ENCODE results near the gene TMEM156.

TMEM156 gene, protein sequence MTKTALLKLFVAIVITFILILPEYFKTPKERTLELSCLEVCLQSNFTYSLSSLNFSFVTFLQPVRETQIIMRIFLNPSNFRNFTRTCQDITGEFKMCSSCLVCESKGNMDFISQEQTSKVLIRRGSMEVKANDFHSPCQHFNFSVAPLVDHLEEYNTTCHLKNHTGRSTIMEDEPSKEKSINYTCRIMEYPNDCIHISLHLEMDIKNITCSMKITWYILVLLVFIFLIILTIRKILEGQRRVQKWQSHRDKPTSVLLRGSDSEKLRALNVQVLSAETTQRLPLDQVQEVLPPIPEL

DNA sequence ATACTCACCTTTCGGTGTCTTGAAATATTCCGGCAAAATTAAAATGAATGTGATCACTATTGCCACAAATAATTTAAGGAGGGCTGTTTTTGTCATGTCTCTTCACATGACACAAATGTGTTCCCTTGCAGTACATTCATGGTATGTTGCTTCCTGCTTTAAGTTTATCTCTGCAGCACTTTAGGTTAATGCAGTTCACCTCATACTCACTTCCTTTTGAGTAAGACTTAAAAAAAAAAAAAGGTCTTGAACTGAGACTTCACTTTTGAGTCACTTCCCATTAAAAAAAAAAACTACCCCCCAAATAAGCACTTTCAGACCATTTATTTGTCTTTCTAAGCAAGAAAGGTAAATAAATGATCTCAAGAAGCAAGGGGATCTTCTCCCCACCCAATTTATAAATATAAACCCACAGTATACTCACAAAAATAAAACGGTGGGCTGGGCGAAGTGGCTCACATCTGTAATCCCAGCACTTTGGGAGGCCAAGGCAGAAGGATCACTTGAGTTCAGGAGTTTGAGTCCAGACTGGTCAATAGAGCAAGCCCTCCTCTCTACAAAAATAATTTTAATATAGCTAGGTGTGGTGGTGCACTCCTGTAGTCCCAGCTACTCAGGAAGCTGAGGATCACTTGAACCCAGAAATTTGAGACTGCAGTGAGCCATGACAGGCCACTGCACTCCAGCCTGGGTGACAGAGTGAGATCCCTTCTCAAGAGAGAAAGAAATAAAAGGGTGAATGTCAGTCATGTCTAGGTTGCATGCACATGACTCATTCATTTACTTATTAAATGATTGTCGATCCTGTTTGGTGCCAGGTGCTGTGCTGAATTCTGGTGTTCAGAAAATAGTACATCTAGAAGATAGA, at the start of gene TMEM156:
Gene TMEM156, minus strand, starts transcription at position 192 of the 868 bp plus-strand sequence. Its CDS starts 96 bp downstream, at position 96.
- DNase-seq (ENCODE audit: low read depth) = no peak

DNA sequence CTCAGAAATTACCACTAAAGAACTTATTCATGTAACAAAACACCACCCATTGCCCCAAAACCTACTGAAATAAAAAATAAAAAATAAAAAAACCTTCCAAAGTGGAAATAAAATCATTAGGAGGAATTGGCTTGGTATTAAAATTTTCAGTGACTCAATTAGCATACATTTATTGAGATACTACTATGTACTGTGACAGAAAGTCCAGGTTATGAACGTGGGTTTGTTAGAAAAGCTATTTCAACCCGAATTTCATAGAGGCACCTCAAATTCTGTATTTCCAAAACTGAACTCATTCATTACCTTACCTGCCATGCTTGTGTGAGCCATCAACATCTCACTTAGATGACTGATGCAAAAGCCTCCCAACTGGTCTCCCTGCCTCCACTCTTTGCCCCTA, 46.6 kb upstream of the TMEM156 start:
- no peak for DNase-seq (ENCODE audit: low read depth)

DNA sequence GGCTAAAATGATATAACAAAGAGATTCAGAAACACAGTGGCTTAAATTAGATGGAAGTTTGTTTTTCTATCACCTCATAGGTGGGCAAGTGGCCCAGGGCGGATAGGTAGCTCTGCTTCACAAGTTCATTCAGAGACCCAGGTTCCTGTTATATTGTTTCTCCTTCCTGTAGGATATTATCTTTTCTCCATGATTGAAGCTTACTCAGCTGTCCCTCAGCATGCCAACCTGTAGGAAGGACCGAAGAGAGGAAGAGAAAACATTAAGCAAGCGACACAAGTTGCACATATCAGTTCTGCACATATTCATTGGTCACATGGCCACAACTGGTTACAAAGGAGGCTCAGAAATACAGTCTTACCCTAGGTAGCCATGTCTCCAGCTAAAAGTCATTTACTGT, 36.7 kb upstream of the TMEM156 start:
- no peak for DNase-seq (ENCODE audit: low read depth)

DNA sequence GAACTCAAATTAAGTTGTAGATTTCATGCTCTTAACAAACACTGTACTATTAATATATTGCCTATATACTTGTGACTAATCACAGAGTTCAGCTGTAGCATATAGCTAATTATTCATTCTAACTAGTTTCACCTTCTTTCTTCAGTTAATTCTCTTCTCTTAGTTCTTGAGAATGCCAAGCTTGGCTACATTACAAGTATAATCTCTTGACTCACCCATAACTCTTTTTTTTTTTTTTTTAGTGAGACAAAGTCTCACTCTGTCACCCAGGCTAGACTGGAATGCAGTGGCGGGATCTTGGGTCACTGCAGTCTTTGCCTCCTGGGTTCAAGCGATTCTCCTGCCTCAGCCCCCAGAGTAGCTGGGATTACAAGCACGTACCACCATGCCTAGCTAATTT, 35.2 kb upstream of the TMEM156 start:
- DNase-seq (ENCODE audit: low read depth) = no peak

DNA sequence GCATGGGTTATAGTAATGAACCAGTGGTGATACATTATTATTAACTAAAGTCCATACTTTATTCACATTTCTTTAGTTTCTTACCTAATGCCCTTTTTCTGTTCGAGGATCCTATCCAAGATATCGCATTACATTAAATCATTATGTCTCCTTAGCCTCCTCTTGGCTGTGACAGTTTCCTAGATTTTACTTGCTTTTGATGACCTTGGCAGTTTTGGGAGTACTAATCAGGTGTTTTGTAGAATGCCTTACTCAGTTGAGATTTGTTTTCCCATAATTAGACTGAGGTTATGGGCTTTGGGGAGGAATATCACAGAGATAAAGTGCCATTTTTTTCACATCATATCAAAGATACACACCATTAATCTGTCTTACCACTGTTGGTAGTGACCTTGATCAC, 34.8 kb upstream of the TMEM156 start:
- no peak for DNase-seq (ENCODE audit: low read depth)

DNA sequence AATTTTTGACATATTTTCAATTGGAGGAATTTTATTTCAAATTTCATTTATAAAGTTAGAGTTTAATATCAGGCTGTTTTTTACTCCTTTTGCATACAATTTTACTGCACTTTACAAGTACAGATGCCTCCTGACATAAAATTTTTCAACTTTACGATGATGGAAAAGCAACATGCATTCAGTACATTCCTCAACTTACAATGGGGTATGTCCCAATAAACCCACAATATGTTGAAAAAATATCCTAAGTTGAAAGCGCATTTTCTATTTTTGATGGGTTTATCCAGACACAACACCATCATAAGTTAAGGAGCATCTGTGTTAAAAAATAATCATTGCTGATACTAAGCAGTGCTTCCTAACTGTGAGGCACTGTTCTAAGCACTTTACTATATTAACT, 34.2 kb upstream of the TMEM156 start:
- no peak for DNase-seq (ENCODE audit: low read depth)

DNA sequence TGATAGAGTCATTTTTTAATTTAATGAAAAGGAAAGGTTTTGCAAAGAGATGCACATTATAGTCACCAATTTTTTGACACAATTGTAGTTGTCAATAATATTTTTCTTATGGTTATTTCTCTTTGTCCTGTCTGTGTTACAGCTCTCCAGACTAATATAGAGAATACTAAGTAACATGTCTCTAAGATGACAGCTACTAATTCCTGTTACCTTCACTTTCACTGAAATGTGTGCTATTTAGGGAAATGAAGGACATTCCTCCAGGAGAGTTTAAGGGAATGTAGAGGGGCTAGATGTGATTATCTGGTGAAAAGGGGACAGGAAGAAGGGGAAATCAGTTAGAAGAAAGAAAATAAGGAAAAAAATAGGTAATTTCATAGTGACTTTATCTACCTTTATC, 31.2 kb upstream of the TMEM156 start:
- no peak for DNase-seq (ENCODE audit: low read depth)

DNA sequence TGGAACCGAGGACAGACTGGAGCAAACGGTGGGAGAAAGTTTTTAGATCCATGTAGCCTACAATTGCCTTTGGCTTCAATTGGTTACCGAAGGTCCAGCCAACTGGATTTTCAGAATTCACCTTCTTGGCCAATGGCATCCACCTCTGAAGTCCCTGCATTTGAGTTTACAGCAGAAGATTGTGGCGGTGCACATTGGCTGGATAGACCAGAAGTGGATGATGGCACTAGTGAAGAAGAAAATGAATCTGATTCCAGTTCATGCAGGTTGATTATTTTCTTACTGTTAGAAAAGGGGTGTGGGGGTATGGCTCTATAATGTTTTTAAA, 30.5 kb upstream of the TMEM156 start:
- DNase-seq (ENCODE audit: low read depth) = no peak

DNA sequence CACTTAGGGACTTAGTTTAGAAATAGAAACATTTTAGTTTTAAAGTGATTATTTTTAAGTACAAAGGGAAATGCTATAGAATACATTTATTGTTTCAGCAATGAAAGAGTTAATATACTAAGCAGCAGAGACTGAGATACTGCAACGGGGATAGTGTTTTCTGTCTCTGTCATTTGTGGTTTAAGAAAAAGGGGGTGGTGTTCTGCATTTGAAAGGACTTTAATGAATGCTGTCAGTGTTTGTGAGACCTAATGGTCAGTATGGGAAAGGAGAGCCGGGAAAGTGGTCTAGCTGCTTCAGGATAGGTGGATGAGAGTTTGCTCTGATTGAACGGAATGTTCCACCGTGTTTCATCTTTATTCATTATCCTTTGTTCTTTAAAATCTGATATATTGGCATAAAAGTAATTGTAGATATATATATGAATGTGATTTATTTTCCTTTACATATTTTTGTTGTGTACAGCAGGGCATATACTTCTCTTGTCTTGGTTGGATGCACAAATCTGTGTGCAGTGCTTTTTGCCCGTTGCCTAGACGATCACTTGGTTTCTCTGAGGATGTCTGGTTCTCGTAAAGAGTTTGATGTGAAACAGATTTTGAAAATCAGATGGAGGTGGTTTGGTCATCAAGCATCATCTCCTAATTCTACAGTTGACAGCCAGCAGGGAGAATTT, 30.0 kb upstream of the TMEM156 start, which contains the start of gene KLHL5:
Gene KLHL5, plus strand, starts transcription at position 139 of the 676 bp plus-strand sequence. Its CDS starts 421 bp downstream, at position 560.
- no peak for DNase-seq (ENCODE audit: low read depth)

DNA sequence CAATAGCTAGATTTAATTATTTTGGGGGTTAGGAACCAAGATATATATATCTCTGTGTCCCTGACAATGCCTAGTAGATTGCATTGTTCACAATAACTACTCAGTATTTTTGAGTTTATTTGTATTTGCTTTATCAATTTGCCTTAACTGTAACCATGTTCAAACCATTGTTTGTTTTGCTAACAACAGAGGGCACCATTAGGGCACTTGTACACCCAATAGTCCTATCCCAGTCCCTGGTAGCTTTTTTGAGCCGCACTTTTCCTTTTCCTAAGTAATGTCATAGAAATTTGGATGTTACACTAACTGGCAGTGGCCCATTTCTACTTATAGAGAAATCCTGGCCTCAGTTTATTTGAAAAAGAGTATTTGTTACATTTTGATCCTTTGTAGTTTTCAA, 29.2 kb upstream of the TMEM156 start:
- no peak for DNase-seq (ENCODE audit: low read depth)

DNA sequence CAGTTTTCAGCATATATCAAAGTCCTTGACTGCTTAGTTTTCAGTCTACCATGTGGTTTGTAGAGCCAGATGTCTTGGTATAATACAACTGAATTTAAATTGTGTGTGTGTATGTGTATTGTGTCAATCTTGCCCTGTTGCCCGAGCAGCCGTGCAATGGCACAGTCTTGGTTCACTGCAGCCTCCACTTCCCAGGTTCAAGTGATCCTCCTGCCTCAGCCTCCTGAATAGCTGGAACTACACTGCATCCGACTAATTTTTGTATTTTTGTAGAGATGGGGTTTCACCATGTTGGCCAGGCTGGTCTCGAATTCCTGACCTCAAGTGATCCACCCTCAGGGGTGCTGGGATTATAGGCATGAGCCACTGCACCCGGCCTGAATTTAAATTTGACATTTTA, 23.8 kb upstream of the TMEM156 start:
- no peak for DNase-seq (ENCODE audit: low read depth)

DNA sequence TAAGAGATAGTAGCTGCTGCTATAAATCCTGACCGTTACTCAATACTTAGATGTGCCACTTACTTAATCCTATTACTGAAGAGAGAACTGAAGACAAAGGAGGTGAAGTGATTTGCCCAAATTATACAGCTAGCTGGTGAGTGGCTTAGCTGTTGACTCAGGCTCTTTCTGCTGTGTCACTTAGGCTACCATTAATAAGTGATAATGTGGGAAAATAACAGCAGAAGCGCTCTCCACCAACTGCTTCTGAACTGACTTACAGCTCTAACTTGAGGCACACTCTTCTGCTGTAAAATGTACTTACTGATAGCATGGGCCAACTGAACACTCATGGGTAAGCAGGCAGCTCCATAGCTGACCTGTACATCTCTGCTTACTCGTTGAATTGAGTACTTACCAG, 22.3 kb upstream of the TMEM156 start:
- DNase-seq (ENCODE audit: low read depth) = no peak

DNA sequence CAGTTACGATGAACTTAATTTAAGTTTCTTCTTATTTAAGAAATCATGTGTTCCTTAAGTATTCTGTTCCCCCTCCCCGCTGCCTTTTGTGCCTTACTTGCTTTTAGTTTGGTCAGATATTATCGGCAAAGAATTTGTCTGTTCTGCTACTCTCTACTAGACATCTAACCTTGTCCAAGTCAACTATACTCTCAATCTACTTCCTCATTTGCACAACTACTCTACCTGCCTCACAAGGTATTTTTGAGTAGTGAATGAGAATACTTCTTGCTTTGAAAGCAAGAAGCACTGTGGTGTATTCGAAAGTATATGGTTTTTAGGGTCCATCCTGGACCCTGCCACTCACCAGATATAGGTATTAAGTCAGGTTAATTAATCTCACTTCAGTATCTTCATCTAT, 21.8 kb upstream of the TMEM156 start:
- no peak for DNase-seq (ENCODE audit: low read depth)

DNA sequence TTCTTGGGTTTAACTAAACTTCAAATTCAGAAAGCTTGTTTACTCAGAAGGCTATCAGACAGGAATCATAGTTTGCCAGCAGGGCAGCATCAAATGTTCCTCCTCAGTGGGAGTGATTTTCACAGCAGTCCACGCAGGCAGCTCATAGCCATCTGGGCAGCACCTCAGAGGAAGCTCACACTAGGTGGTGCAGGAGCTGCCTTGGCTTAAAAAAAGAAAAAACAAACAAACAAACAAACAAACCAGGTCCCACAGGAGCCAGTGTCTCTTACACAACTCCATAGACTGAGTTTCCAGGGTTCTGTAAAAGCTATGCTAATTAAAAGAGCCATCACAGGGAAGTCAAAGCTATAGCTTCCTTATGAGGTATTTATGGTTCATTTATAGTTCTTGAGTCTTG, 19.3 kb upstream of the TMEM156 start:
- DNase-seq (ENCODE audit: low read depth) = no peak

DNA sequence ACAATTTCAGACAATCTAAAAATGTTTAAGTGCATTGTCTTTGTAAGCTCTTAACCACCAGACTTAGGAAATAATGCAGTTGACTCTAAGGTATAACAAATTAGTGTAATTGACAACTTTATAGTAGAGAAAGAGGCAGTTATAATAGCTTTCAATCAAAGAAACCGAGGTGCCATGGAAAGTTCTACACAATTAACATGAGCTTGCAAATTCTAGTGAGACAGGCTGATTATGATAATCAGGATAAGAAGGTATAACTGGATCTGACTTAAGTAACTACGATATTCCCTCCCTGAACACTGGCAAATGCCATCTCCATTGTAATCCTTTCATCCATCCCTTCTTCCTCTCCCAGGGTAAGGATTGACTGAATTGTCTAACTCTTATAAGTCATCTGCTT, 18.4 kb upstream of the TMEM156 start:
- DNase-seq (ENCODE audit: low read depth) = no peak

DNA sequence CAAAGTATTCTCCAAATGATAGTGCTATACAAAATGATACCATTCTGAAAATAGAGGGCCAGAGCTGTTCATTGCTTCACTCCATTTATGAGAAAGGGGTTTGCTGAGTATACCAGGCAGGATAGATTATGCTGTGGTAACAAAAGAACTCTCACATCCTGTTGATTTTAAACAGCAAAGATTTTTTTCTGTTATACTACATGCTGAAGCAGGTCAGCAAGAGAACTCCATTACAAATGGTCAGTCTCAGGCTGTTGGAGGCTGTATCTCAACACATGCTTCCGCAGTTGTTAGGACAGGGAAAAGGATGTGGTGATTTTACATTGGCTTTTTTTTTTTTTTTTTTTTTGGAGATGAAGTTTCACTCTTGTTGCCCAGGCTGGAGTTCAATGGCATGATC, 16.1 kb upstream of the TMEM156 start:
- no peak for DNase-seq (ENCODE audit: low read depth)

DNA sequence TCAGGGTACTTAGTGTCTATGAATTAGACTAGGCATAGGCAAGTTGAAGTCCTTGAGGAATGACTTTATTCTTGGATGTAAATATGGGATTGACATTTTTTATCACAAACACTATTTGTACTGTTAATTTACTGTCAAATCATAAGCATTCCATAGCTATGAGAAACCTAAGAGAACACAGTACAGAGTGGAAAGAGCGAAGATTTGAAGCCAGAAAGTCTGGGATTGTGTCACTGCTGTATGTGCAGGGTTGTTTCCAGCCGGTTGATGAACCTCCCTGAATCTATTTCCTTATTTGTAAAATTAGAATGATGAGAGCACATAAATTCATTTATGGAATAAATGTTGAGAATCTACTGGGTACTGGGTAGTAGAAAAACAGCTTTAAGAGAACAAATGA, 15.5 kb upstream of the TMEM156 start:
- no peak for DNase-seq (ENCODE audit: low read depth)

DNA sequence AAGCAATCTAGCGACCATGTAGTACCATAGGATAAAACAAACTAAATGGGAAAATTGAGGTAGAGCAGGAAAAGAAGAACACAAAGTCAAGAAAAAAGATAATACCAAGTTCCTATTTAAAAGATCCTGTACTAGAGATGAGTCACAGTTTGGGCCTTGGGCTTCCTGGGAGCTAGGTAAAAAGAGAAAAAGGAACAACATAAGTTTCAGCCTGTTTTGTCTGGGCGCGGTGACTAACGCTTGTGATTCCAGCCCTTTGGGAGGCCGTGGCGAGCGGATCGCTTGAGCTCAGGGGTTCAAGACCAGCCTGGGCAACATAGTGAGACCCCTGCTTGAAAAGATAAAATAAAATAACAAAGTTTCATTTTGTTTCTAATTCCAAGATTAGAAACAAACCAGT, 14.0 kb upstream of the TMEM156 start:
- no peak for DNase-seq (ENCODE audit: low read depth)

DNA sequence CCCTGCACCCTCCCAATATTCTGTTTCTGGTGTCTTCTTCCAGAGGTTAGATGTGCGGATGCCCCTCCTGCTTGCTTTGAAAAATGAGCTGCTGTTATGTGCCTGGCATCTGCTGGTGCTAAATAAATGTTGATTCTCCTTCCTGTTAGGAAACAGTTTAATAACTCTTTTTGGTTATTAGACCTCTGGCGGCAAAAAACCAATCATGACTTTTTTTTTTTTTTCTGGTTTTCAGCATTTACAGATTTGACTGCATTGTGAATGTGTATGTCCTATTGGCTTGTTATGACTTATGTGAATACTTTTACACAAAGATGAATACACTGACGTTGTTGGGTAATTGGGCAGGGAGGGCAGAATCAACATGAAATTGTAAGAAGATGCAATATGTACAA, 13.6 kb upstream of the TMEM156 start:
- no peak for DNase-seq (ENCODE audit: low read depth)

DNA sequence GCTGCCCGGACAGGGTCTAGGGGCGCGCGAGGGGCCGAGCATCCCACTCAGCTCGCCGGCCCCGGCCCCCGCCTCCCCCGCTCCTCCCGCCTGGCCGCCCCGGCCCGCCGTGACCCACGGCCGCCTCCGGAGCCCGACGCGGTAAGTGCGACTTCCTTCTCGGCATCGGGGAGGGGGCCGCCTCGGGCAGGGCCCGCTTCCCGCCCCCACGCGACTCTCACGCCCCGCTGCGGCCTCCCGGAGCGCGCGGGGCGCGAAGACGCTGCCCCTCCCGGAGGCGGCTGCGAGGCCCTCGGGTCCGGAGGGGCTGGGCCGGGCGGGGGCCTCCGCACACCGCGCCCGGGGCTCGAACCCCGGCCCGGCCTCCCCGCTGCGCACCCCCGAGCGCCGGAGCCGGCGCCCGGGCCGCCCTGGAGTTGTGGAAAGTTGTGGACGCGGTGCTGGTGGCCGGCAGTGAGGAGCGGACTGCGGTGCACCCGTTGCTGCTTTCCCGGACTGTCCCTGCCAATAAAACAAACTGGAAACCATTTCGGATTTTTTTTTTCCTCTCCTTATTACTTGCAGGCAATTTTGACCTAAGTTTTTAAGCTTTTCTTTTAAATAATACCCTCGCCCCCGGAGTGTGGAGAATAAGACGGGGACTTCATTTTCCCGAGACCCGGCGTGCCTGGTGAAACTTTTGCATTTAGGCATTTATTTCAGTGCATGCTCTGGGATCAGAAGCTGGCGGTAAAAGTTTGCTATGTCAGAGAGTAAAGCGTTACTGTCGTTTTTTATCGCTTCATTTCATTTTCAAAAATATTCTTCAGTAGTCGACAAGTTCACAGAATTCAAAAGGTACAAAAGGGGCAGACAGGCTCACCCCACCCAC, 13.0 kb upstream of the TMEM156 start:
- DNase-seq (ENCODE audit: low read depth) = no peak

DNA sequence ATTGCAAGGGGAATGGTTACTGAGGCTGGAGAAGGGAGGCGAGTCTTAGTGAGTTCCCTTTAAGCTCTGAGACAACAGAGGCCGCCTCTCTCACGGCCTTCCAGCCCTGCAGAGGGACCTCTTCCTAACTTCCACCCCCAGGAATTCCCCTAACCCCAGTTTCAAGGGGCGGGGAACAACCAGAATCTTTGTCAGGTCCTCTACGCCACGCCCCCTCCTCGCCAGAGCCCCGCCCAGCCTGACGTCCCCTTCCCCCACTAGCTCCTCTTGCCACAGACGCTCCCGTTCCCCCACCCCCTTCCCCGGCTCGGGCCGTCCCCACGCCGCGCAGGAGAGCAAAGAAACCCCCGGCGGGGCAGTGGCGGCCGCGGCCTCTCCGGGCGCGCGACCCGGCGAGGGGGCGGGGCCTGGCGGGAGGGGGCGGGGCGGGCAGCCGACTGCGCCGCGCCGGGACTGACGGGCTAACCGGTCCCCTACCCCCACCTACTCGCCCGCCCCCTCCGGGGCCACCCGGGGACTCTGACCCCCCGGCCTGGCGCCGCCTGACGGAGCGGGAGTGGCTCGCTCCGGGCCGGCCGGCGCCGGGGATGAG, 12.3 kb upstream of the TMEM156 start:
- peak; percentile 81 for DNase-seq (ENCODE audit: low read depth)
